ENCODE measurements around the gene CPNE7.

DNA sequence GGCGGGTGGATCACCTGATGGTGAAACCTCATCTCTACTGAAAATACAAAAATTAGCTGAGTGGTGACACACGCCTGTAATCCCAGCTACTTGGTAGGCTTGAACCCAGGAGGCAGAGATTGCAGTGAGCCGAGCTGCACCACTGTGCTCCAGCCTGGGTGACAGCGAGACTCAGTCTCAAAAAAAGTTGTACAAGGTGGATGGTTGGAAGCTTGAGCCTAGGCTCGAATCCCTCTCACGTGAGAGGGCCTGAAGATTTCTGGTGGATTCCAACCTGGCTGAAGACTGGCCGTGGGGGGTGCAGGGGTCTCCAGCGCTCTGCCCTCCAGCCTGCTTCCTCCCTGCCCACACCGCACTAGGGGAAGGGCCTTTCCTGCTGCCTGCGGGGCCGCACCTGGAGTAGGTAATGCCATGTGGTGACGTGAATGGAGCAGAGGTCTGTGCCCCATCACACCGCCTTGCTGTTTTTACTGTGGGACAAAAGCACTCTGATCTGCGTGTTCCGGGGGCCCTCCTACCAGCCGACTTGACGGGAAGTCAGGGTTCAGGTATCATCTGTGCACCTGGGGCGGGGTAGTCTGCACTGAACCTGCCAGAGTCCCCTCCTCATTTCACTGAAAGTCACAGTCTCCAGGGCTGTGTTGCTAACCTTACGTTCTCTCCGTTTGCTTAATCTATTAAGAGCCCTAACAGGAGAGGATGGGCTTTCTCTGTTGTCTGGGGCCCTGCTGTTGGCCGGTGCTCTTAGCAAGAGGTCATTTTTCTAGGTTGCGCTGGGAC lies 10.9 kb upstream of the CPNE7 start:
- TF ChIP-seq, protein P1, sequence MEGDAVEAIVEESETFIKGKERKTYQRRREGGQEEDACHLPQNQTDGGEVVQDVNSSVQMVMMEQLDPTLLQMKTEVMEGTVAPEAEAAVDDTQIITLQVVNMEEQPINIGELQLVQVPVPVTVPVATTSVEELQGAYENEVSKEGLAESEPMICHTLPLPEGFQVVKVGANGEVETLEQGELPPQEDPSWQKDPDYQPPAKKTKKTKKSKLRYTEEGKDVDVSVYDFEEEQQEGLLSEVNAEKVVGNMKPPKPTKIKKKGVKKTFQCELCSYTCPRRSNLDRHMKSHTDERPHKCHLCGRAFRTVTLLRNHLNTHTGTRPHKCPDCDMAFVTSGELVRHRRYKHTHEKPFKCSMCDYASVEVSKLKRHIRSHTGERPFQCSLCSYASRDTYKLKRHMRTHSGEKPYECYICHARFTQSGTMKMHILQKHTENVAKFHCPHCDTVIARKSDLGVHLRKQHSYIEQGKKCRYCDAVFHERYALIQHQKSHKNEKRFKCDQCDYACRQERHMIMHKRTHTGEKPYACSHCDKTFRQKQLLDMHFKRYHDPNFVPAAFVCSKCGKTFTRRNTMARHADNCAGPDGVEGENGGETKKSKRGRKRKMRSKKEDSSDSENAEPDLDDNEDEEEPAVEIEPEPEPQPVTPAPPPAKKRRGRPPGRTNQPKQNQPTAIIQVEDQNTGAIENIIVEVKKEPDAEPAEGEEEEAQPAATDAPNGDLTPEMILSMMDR (IDR thresholded peaks at IDR 0.05) = no peak
- no peak for TF ChIP-seq POLR2A (IDR thresholded peaks at IDR 0.05)
